ENCODE data around the gene SECTM1.

Gene SECTM1

GRCh38 chr17:82298538-82299421 lies 34.8 kb downstream of the SECTM1 start:
- Histone ChIP-seq H3K27ac (ENCODE audit: poor library complexity, severe bottlenecking) (peak overlapping the region; percentile 99), H3K27me3 (ENCODE audit: insufficient read depth, poor library complexity, severe bottlenecking) (no peaks in the 10 kb centered on the region), H3K4me1 (ENCODE audit: insufficient read depth, poor library complexity, severe bottlenecking) (peaks cover 62% of the 10 kb centered on the region), H3K36me3 (ENCODE audit: low read depth) (peaks cover 4% of the 10 kb centered on the region; the same call in 1 of the 2 replicates), H3K4me3 (ENCODE audit: severe bottlenecking) (peak overlapping the region; percentile 17), H3K9me3 (ENCODE audit: severe bottlenecking) (no peaks in the 10 kb centered on the region)
- no peak for DNase-seq (ENCODE audit: low spot score)
- ATAC-seq (ENCODE audit: low read depth), result no peak
- TF ChIP-seq CTCF (IDR thresholded peaks at IDR 0.05; ENCODE audit: poor library complexity, severe bottlenecking), result no peak

GRCh38 chr17:82297714-82298537 lies 35.6 kb downstream of the SECTM1 start:
- H3K27me3 ChIP-seq (ENCODE audit: insufficient read depth, poor library complexity, severe bottlenecking), result no peaks in the 10 kb centered on the region
- H3K9me3 ChIP-seq (ENCODE audit: severe bottlenecking), result no peaks in the 10 kb centered on the region
- peak overlapping the region; percentile 17 for H3K4me3 ChIP-seq (ENCODE audit: severe bottlenecking)
- peak; percentile 18 for TF ChIP-seq CTCF (IDR thresholded peaks at IDR 0.05; ENCODE audit: poor library complexity, severe bottlenecking)
- H3K36me3 ChIP-seq (ENCODE audit: low read depth), result peaks cover 5% of the 10 kb centered on the region; the same call in 1 of the 2 replicates
- ATAC-seq (ENCODE audit: low read depth) (peak; percentile 62), DNase-seq (ENCODE audit: low spot score) (peak; percentile 97)
- peak overlapping the region; percentile 99 for H3K27ac ChIP-seq (ENCODE audit: poor library complexity, severe bottlenecking)
- H3K4me1 ChIP-seq (ENCODE audit: insufficient read depth, poor library complexity, severe bottlenecking), result peaks cover 64% of the 10 kb centered on the region

GRCh38 chr17:82297280-82297713 lies 36.3 kb downstream of the SECTM1 start:
- peak overlapping the region; percentile 99 for H3K27ac ChIP-seq (ENCODE audit: poor library complexity, severe bottlenecking)
- peak overlapping the region; percentile 17 for H3K4me3 ChIP-seq (ENCODE audit: severe bottlenecking)
- peak; percentile 94 for DNase-seq (ENCODE audit: low spot score)
- H3K27me3 ChIP-seq (ENCODE audit: insufficient read depth, poor library complexity, severe bottlenecking), result no peaks in the 10 kb centered on the region
- no peaks in the 10 kb centered on the region for H3K9me3 ChIP-seq (ENCODE audit: severe bottlenecking)
- H3K36me3 ChIP-seq (ENCODE audit: low read depth), result peaks cover 5% of the 10 kb centered on the region; the same call in 1 of the 2 replicates
- ATAC-seq (ENCODE audit: low read depth), result peak; percentile 28
- TF ChIP-seq CTCF (IDR thresholded peaks at IDR 0.05; ENCODE audit: poor library complexity, severe bottlenecking), result no peak
- peaks cover 64% of the 10 kb centered on the region for H3K4me1 ChIP-seq (ENCODE audit: insufficient read depth, poor library complexity, severe bottlenecking)

GRCh38 chr17:82296511-82297279 lies 36.9 kb downstream of the SECTM1 start:
- ATAC-seq (ENCODE audit: low read depth), result no peak
- peaks cover 5% of the 10 kb centered on the region; the same call in 1 of the 2 replicates for H3K36me3 ChIP-seq (ENCODE audit: low read depth)
- no peaks in the 10 kb centered on the region for H3K27me3 ChIP-seq (ENCODE audit: insufficient read depth, poor library complexity, severe bottlenecking)
- H3K27ac ChIP-seq (ENCODE audit: poor library complexity, severe bottlenecking), result peak overlapping the region; percentile 99
- H3K4me1 ChIP-seq (ENCODE audit: insufficient read depth, poor library complexity, severe bottlenecking), result peaks cover 60% of the 10 kb centered on the region
- H3K9me3 ChIP-seq (ENCODE audit: severe bottlenecking), result no peaks in the 10 kb centered on the region
- peak overlapping the region; percentile 17 for H3K4me3 ChIP-seq (ENCODE audit: severe bottlenecking)
- DNase-seq (ENCODE audit: low spot score), result no peak
- no peak for TF ChIP-seq CTCF (IDR thresholded peaks at IDR 0.05; ENCODE audit: poor library complexity, severe bottlenecking)
